HG03103 (cell line): ENCODE results near the gene POPDC3.

Experiments
- ATAC-seq: cut with Tn5 transposase; IDR thresholded peaks from one replicate; pipeline ENCODE4 v1.9.1; 2021; ENCODE audit warnings: low read depth; ENCODE audit not compliant: unreplicated experiment

POPDC3 gene

DNA sequence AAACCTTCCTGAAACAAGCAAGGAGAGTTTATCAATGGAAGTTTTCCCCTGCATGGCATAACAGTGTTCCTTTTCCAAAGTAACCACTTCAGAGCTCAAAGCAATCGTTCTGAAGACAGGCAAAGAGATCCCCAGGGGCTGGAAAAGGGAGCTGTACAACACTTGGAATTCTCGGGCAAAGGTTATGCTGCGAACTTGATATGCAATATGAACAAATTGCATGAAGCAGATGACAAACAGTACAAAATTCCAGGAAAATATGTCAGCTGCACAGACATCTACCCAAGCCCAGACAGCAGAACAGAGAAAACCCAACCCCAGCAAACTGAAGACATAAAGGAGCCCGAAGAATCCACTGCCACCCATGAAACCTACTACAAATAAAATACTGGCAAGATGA is 18.4 kb downstream of the POPDC3 start:
- ATAC-seq: no peak

DNA sequence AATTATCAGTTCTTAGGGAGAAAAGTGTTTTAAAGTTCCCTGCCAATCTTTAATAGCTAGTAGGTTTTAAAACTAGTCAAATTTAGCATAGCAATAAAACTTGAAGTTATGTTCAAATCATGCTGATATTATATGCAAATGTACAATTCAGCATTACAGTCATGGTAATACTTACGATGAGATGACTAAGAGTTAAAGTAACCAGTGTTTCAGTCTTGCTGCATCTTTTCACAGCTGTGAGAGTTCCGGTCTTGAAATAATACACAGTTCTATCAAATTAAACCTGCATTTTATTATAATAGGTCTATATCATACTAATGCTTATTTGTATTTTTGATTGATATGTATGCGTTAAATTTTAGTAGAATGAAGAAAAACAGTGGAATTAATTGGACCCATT is 26.1 kb downstream of the POPDC3 start:
- ATAC-seq: no peak

DNA sequence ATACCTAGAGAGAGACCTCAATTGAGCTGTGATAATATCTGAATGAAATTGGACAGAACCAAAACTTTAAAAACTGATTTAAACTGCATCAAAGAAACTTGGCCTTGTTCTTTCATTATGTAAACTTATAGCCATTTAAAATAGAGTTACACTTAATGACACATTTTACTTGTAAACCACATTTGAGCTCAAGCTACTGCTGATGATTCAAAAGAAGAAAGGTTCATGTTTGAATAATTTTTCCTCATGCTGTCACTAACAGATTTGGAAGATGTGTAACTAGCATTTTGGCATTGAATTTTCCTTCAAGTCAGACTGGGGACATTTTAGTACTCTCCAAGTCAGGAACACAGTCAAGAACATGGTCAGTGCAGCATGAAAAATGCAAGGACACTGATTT is 26.9 kb downstream of the POPDC3 start:
- no peak for ATAC-seq

DNA sequence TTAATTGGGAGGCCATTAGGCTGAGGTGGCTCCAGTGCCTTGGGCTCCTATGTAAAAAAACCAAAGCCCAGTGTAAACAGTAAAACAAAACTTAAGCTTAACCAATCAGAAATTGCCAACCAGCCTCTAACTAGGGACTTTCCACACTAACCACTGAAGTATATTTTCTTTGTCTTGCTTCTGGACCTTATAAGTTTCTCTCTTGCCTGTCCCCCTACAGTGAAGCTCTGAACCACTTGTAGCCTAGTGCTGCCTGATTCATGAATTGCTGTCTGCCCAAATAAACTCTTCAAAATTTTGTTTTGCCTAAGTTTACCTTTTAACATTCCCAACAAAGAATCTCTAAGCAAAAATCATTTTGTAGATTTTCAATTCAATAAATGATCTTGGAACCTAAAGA is 28.2 kb downstream of the POPDC3 start:
- no peak for ATAC-seq

DNA sequence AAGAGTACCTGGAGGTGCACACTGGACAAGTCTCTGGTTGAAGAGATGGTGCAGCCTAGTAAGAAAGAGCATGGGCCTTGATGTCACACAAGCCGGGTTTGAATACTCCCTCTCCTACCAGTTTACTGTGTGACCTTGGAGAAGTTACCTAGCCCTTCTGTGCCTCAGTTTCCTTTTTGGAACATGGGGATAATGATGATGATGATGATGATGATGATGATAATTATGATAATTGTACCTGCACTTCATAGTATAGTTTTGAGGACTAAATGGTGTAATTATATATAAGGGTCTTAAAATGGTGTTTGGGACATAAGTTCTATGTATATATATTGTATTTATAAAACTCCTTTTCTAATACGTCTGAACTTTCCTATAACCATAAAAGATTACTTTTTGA is 41.7 kb downstream of the POPDC3 start:
- no peak for ATAC-seq

DNA sequence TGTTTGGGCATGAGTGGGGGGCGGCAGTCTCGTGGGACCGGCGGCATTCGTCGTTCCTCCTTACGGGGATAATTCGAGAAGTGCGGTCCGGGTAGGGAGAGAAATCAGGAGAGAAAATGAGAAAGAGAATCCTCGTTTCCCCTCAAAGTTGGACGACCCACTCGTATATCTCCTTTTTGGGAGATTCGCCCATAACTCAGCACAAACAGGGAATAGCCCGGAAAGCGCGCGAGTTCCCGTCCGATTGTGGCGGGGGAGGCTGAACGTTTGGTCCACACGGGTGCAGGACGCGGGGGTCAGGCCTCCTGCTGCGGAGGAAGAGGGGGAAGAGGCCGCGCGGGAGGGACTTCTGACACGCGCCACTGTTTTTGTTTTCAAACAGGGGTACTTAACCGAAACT is 42.4 kb downstream of the POPDC3 start:
- ATAC-seq: no peak

DNA sequence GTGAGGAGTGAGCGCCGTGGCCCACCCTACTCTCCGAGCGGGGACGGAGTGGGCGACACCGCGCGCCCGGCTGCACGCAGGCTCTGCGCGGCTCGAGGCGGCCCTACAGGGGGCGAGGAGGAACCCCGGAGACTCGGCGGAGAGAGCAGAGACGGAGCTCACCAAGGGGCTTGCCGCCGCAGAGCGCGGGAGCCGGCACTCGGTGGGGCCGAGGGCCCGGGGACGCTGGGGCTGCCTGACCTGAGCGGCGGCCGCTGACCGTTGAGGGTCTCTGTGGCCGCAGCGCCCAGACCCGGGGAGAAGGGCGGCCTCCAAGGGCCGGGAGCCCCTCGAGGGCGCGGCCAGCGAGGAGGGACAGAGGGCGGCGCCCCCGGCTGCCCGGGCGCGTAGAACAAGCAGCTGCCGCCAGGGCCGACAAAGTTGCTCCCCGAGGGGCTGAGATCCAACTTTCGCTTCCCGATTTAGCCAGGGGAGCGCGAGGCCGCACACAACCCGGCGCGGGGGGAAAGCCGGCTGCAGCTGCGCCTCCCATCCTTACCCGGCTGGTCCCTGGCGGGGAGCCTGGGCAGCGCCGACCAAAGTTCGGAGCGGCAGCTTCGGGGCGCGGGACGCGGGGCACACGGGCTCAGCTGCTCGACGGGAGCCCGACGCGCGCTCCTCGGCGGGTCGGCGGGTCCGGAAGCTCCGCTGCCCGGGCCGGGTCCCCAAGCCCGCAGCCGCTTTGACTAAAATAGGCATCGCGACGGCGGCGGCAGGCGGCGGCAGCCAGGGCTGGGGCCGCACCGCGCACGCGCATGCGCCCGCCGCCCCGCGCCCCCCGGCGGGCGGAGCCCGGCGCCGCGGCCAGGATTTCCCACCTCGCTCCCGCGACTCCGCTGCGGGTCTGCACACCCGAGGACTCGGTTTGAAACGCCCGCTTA is 43.1 kb downstream of the POPDC3 start:
- ATAC-seq: no peak

DNA sequence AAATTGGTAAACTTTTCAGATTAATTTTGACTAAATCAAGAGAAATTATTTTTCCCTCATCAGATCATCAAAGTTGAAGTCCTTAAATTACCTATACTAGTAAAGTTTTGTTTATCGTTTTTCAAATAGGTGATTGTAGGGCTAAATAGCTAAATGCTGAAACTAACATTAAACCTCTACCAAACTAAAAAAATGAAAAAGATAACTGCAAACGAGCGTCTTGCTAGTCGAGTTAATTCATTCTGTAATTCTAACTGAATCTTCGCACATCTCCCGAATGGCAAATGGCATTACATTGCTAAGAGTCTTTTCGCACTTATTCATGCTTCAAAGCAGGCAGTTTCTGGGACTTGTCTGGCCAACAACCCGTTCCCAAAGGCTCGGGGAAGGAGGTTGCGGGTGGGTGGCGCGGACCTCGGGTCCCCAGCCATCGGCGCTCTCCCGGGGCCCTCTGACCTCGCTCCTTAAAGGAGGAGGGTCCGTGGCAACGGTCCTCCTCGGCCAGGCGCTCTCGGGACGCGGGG is 43.8 kb downstream of the POPDC3 start:
- no peak for ATAC-seq

DNA sequence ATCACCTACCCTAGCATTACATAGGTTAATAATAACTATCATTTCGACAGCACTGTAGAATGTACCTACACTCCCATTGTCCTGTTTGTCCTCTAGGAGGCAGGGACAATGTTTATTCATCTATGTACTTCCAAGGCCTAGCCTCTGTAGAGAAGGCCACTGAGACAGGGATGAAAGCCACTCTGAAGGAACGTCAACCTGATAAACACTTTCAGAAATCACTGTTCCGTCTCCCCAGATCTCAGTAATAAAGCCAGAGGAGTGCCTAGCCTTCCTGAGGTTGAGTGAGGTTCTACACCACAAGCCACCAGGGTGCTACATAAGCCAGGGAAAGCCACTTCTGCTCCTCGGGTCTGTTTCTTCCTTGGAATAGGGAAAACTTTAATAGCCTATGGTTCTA is 44.8 kb downstream of the POPDC3 start:
- ATAC-seq: no peak

DNA sequence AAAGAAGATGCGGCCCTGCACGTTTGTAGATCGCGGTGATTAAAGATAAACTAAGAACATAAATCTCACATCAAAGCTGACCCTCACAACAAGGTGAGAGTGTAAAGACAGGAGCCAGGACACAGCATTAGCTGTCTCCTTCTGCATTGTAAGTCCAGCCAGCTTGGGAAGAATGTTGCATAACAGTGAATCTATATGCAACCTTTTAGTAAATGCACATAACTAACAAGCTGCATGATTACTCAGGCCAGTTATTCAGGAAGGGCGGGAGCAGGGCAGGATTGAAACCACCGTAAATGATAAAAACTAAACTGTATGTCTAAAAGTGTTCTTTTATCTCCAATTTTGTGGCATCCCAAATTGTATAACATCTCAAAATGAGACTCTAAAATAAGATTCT is 57.1 kb downstream of the POPDC3 start:
- ATAC-seq: no peak

DNA sequence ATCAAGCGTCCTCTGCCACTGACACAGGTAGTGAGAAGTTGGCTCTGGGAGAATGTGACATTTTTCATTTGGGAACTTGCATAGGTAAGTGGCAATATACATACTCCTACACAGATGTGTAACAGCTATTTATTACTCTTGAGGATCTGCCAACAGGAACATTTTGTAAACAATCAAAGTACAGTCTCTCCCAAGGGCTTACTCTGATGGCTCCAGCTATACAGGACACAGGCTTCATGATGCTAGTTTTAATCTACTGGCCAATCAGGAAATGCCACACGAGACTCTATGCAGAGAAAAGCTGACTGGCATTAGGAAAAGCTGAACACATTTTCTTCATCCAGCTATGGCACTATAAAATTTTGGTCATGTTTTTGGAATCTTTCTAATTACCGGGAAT is 57.8 kb downstream of the POPDC3 start:
- no peak for ATAC-seq

DNA sequence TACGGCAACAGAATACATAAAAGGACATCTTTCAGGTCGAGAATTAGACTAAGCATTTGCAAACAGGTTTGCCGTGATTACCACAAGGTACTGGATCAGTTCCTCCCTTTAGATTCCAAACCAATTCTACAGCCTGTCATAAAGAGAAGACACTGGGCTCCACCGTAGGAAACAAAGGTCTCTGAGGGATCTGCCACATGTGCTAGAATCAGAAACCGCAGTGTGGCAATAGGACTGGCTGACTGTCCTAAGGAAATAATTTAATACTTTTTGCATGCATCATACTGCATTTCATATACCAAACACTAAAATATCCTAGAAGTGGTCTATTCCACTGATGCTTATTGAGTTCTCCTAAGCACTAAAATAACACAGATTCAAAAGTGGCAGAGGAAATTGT is 59.2 kb downstream of the POPDC3 start:
- no peak for ATAC-seq

DNA sequence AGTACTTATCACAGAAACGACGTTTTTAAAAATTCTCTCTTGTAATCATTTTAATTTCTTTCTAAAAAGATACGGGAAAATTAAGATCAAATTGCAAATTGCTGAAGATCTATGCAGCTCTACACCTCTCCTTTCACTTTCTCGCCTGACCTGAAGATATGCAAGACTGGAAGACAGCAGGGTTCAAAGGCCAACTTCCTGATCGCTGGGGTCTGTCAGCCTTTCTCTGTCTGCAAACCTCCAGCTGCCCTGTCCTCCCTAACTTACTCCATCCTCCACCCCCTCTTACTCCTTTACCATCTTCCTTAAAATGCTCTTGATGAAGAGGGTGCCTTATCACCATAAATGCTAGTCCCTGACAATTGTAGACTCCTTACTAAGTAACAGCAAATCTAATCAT is 63.7 kb downstream of the POPDC3 start:
- ATAC-seq: no peak

DNA sequence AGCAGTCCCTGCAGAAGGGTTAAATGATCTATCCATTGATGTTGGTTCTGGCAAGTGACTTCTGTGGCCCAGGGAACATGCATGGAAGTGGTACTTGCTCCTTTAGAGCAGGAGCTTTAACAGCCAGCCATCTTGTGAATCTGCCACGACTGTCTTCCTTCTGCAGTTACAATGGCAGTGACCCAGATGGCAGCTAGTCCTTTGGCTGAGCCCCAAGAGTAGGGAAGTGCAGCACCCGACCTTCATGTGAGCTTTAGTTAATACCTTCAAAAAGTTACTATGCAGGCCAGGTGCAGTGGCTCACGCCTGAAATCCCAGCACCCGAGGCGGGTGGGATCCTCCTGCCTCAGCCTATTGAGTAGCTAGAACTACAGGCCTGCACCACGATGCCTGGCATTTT is 66.4 kb downstream of the POPDC3 start:
- ATAC-seq: no peak

DNA sequence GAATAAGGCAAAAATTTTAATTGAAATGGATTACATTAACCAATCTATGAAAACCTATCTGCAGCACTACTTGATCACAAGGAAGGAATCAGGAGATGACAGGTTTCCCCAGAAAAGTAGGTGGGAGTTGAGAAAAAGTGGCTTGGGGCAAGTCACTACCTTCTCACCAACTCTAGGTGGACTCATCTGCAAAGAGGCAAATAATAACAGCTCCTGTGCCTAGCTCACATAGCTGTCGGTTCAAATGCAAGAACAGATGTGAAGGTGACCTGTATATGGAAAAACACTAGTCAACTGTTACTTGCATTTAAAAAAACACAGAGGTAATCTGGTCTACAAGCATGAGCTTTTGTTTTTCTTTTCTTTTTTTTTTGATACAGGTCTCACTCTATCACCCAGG is 67.2 kb downstream of the POPDC3 start:
- ATAC-seq: no peak

DNA sequence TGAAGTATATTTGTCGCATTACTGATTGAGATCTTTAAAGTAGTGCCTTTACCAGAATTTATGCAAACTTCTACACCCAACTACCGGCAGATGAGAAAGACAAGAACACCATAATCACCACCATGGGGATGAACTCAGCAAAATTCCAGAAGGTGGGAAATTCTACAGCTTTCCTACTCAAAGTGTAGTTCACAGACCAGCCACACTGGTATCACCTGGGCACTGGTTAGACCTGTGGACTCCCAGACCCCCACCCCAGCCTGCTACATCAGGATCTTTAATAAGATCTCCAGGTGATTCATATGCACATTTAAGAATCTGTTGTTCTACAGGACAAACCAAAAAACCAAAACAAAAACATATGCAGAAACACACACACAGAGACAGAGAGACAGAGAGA is 67.9 kb downstream of the POPDC3 start:
- no peak for ATAC-seq

DNA sequence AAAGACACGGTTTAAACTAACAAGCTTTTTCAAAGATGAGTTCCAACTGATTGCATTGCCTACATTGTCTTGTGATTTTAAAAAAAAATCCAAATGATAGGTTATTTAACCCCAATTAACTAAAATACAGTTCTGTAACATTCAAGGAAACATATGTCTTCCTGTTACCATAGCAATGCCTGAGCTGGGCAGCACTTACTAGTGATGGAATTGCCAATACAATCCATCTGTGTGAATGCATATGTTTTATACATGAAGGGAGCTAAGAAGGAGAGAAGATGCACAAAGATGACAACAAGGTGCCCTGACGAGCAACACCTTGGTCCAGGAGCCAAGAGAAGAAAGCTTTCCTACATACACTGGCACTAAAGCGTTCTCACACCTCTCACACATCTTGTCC is 68.7 kb downstream of the POPDC3 start:
- ATAC-seq: no peak

DNA sequence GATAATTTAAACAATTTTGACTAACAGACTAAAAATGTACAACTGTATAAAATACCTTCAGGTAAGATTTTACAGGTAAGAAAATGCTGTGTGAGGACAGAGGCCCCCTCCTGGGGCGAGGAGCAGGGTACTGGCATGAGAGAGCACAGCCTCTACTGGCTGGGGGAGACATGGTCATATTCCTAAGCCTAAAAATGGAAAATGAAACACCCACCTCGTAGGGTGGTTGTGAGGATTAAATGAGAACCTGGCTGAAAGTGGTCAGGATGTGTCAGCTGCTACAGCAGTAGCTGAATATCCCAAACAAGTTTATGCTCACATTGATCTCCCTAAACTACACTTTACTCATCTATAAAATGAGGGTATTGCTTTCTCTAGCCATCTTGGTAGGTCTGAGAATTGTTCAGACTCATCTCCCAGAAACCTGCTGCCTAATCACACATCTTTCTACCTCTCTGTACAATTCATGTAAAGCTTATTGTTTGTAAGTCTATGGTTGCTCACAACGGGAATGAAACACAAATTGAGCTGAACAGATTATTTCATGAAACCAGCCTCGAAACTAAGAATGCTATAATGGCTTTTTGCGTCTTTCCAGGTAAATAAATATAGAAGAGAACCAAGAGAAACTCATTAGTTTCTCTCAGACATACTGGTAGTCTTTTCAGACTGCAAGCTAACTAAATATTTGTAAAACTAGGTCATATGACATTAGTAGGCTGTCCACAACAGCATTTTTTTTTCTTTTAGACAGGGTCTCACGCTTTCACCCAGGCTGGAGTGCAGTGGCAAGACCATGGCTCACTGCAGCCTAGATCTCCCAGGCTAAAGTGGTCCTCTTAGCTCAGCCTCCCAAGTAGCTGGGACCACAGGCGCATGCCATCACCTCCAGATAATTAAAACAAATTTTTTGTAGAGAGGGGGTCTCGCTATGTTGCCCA is 69.6 kb downstream of the POPDC3 start:
- ATAC-seq: no peak

DNA sequence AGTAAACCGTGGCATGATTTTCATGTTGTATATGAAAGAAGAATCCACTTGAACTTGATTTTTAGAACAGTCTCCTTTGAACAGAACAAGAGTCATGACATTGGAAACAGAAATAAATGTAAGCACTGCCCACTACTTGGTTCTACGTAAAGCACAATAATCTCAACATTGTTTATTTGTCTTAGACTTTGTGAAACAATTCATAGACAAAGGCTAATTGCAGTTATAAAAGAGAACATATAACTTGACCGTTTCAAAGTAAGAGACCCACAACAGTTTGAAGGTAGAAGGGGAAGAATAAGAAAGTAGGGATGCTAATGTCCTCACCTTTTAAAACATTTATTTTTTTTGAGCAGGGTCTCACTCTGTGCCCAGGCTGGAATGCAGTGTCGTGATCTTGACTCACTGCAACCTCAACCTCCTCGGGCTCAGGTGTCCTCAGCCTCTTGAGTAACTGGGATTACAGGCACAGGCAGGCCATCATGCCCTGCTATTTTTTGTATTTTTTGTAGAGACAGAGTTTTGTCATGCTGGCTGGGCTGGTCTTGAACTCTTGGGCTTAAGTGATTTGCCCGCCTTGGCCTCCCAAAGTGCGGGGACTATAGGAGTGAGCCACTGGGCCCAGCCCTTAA is 71.1 kb downstream of the POPDC3 start:
- ATAC-seq: no peak
